ENCODE measurements around the gene UPK3A. TPM values are rescaled to one million over a fixed set of nuclear protein-coding genes. Genes with fewer than 3 reads are reported as not detected.
"Not testable (repeated sequence)": the region's sequence is repeated elsewhere in the genome, so short reads cannot be mapped to it uniquely, and the experiment has no call there.

UPK3A gene
- total RNA-seq, 1 donor from 2014 or later: not detected

DNA sequence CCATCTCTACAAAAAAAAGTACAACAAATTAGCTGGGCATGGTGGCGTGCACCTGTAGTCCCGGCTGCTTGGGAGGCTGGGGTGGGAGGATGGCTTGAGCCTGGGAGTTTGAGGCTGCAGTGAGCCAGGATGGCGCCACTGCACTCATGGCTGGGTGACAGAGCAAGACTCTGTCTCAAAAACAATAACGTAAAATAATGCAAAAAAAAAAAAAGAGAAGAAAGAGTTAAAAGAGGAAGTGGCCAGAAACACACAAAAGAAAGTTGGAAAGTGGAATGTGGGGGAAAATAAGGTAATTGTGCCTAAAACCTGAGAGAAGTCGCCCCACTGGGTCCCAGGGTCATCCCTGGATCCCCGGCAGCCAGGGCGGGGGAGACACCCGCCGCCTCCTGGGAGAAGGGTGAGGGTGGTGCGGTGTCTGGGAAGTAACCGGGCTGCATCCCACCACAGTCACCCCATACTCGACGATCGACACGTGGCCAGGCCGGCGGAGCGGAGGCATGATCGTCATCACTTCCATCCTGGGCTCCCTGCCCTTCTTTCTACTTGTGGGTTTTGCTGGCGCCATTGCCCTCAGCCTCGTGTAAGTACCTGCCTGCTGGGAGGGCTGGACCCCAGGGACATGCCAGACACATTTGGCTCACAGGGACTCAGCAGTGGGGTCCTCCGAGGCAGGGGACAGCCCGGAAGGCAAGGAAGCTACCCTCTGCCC is 8.1 kb downstream of the UPK3A start:
- no peak overlapping the region for H3K4me2 ChIP-seq (ENCODE audit: low read length)
- no peaks in the 10 kb centered on the region for H3K9me3 ChIP-seq (ENCODE audit: insufficient read depth, low read depth, low read length)
- H3K36me3 ChIP-seq (ENCODE audit: insufficient read depth, low read length): no peaks in the 10 kb centered on the region
- H3K4me1 ChIP-seq (ENCODE audit: insufficient read depth, low read length): no peaks in the 10 kb centered on the region
- DNase-seq (ENCODE audit: low read depth) (no peak), FAIRE-seq (no peak)
- TF ChIP-seq, protein P1, sequence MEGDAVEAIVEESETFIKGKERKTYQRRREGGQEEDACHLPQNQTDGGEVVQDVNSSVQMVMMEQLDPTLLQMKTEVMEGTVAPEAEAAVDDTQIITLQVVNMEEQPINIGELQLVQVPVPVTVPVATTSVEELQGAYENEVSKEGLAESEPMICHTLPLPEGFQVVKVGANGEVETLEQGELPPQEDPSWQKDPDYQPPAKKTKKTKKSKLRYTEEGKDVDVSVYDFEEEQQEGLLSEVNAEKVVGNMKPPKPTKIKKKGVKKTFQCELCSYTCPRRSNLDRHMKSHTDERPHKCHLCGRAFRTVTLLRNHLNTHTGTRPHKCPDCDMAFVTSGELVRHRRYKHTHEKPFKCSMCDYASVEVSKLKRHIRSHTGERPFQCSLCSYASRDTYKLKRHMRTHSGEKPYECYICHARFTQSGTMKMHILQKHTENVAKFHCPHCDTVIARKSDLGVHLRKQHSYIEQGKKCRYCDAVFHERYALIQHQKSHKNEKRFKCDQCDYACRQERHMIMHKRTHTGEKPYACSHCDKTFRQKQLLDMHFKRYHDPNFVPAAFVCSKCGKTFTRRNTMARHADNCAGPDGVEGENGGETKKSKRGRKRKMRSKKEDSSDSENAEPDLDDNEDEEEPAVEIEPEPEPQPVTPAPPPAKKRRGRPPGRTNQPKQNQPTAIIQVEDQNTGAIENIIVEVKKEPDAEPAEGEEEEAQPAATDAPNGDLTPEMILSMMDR (IDR thresholded peaks at IDR 0.05; ENCODE audit: insufficient read depth, low read depth, low read length): no peak
- no peak for TF ChIP-seq EZH2 (IDR thresholded peaks at IDR 0.05; ENCODE audit: insufficient read depth, low read length)
- H3K27ac ChIP-seq (ENCODE audit: low read depth, low read length): no peak overlapping the region
- H3K79me2 ChIP-seq (ENCODE audit: insufficient read depth, low read length): no peaks in the 10 kb centered on the region
- no peak overlapping the region for H3K9ac ChIP-seq (ENCODE audit: low read length)
- no peak overlapping the region for H3K4me3 ChIP-seq (ENCODE audit: insufficient read depth, low read depth, low read length)
- Mint-ChIP-seq H3K4me1 (ENCODE audit: low read depth, unreplicated experiment) (no peaks in the 10 kb centered on the region), H3K27ac (ENCODE audit: unreplicated experiment) (no peak overlapping the region), H3K27me3 (ENCODE audit: low read depth, unreplicated experiment) (peaks cover 31% of the 10 kb centered on the region), H3K9me3 (ENCODE audit: unreplicated experiment) (peaks cover 2% of the 10 kb centered on the region), H3K36me3 (ENCODE audit: low read depth, unreplicated experiment) (no peaks in the 10 kb centered on the region), H3K4me3 (ENCODE audit: unreplicated experiment) (no peak overlapping the region)
- H4K20me1 ChIP-seq (ENCODE audit: insufficient read depth, low read length): no peaks in the 10 kb centered on the region
- peaks cover 8% of the 10 kb centered on the region for H3K27me3 ChIP-seq (ENCODE audit: insufficient read depth, low read length)
- no peak overlapping the region for H2AFZ ChIP-seq (ENCODE audit: low read depth, low read length)

DNA sequence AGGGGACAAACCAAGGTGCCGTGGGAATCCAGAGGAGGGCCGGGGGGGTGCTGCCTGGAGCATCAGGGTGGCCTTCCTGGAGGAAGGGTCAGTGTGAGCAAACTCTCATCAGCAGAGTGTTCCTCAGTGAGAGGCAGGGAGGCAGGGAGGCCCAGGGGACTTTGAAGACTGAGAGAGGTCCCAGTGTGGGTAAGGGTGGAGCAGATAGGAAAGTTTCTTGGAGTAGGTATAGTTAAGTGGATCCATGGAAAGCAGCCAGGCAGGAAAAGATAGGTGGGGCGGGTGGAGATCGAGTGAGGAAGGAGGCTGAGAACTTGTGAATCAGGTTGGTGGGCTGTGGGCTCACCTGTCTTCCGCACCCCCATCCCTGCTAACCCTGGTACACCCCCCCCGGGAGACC is 9.3 kb downstream of the UPK3A start:
- Mint-ChIP-seq H3K9me3 (ENCODE audit: unreplicated experiment) (peaks cover 2% of the 10 kb centered on the region), H3K36me3 (ENCODE audit: low read depth, unreplicated experiment) (no peaks in the 10 kb centered on the region)
- H3K79me2 ChIP-seq (ENCODE audit: insufficient read depth, low read length): no peaks in the 10 kb centered on the region

DNA sequence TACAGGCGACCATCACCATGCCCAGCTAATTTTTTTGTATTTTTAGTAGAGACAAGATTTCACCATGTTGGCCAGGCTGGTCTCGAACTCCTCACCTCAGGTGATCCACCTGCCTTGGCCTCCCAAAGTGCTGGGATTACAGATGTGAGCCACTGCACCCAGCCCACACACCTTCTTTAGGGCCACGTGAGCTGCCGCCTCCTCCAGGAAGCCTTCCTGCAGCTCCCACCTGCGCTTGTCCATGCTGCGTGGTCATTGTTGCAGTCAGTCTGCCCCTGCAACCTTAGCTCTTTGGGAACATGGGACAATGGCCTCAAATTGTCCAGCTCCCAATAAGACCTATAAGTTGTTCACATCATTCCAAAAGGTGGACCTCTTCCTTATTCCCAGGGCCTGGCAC is 10.3 kb downstream of the UPK3A start:
- not testable (repeated sequence) for H4K20me1 ChIP-seq (ENCODE audit: insufficient read depth, low read length); H3K9ac ChIP-seq (ENCODE audit: low read length); H3K4me1 ChIP-seq (ENCODE audit: insufficient read depth, low read length); H3K4me3 Mint-ChIP-seq (ENCODE audit: unreplicated experiment); H2AFZ ChIP-seq (ENCODE audit: low read depth, low read length); H3K9me3 ChIP-seq (ENCODE audit: insufficient read depth, low read depth, low read length); H3K4me3 ChIP-seq (ENCODE audit: insufficient read depth, low read depth, low read length); H3K79me2 ChIP-seq (ENCODE audit: insufficient read depth, low read length); FAIRE-seq; H3K27ac Mint-ChIP-seq (ENCODE audit: unreplicated experiment); H3K36me3 ChIP-seq (ENCODE audit: insufficient read depth, low read length); H3K4me2 ChIP-seq (ENCODE audit: low read length); H3K27me3 ChIP-seq (ENCODE audit: insufficient read depth, low read length); H3K36me3 Mint-ChIP-seq (ENCODE audit: low read depth, unreplicated experiment); H3K27ac ChIP-seq (ENCODE audit: low read depth, low read length); H3K4me1 Mint-ChIP-seq (ENCODE audit: low read depth, unreplicated experiment); H3K9me3 Mint-ChIP-seq (ENCODE audit: unreplicated experiment); DNase-seq (ENCODE audit: low read depth)
- H3K27me3 Mint-ChIP-seq (ENCODE audit: low read depth, unreplicated experiment): peaks cover 27% of the 10 kb centered on the region

More for the DNA sequence above, 9.3 kb downstream of the UPK3A start:
- FAIRE-seq: no peak
- Histone ChIP-seq H2AFZ (ENCODE audit: low read depth, low read length) (no peak overlapping the region), H3K27me3 (ENCODE audit: insufficient read depth, low read length) (peaks cover 8% of the 10 kb centered on the region), H3K9me3 (ENCODE audit: insufficient read depth, low read depth, low read length) (no peaks in the 10 kb centered on the region), H3K4me3 (ENCODE audit: insufficient read depth, low read depth, low read length) (no peak overlapping the region), H3K9ac (ENCODE audit: low read length) (no peak overlapping the region), H3K27ac (ENCODE audit: low read depth, low read length) (no peak overlapping the region), H3K36me3 (ENCODE audit: insufficient read depth, low read length) (no peaks in the 10 kb centered on the region), H3K4me2 (ENCODE audit: low read length) (no peak overlapping the region), H4K20me1 (ENCODE audit: insufficient read depth, low read length) (no peaks in the 10 kb centered on the region), H3K4me1 (ENCODE audit: insufficient read depth, low read length) (no peaks in the 10 kb centered on the region)
- Mint-ChIP-seq H3K27me3 (ENCODE audit: low read depth, unreplicated experiment) (peaks cover 29% of the 10 kb centered on the region), H3K27ac (ENCODE audit: unreplicated experiment) (no peak overlapping the region), H3K4me1 (ENCODE audit: low read depth, unreplicated experiment) (no peaks in the 10 kb centered on the region), H3K4me3 (ENCODE audit: unreplicated experiment) (no peak overlapping the region)
- DNase-seq (ENCODE audit: low read depth): no peak
- TF ChIP-seq, protein P1 (IDR thresholded peaks at IDR 0.05; ENCODE audit: insufficient read depth, low read depth, low read length): no peak
- TF ChIP-seq EZH2 (IDR thresholded peaks at IDR 0.05; ENCODE audit: insufficient read depth, low read length): no peak
